DMS 273 treated with DMSO at 0.1 percent for 48 hours (cell line): Measurements from ENCODE around the gene ITGA6.

Source experiments
- DNase-seq: peaks from one replicate; lab custom pipeline; 2025; lab: John Stamatoyannopoulos, UW

Gene ITGA6

DNA sequence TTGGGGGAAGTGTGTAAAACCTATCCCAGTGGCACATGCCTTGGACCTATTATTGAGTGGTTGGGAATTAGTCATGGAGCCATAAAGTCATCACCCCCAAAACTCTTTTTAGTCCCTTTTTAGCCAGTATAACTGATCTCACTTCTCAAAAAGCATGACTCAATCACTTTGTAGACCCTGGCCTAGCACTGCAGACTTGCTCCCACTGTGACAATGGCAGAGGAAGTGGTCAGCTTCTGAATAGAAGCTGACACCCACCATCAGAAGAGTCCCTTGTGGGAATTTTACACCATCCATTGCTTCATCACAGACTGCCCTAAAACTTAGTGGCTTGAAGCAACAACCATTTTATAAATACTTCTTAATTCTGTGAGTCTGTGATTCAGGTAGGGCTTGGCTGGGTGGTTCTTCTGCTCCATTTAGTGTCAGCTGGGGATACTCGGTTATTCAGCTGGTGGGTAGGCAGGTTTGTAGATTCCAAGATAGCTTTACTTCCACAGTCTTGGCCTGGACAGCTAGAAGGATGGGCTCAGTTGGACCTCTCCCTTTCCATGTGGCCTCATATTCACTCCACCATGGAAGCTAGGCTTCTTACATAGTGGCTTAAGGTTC lies 10.8 kb upstream of the ITGA6 start:
- no peak for DNase-seq

GRCh38 chr2:172420216-172420615 lies 7.2 kb upstream of the ITGA6 start:
- no peak for DNase-seq

- no peak for DNase-seq
Observed at GRCh38 chr2:172423160-172423559, 4.2 kb upstream of the ITGA6 start.

- DNase-seq: no peak
Observed at GRCh38 chr2:172425336-172425735, 2.0 kb upstream of the ITGA6 start.

GRCh38 chr2:172426635-172427255 lies 641 bp upstream of the ITGA6 start:
- no peak for DNase-seq

- no peak for DNase-seq
Observed at GRCh38 chr2:172427990-172428831, 825 bp downstream of the ITGA6 start.

DNA sequence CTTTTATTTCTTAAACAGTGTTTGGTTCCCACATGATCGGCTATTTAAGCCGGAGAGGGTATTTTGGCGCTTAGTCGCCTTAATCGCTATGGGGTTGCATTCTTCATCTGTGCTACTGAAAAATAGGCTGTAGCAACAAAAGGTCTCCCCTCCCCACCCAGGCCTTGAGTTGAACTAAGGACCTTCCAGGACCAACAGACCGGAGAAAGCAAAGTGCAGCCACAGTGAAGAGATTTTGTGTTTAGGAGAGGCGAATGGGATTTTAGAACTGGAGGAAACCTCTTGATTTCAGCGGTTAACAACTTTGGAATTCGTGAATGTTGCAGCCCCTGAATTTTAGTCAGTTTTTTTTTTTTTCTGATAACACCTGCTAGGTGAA lies 1.4 kb downstream of the ITGA6 start:
- DNase-seq: no peak

DNA sequence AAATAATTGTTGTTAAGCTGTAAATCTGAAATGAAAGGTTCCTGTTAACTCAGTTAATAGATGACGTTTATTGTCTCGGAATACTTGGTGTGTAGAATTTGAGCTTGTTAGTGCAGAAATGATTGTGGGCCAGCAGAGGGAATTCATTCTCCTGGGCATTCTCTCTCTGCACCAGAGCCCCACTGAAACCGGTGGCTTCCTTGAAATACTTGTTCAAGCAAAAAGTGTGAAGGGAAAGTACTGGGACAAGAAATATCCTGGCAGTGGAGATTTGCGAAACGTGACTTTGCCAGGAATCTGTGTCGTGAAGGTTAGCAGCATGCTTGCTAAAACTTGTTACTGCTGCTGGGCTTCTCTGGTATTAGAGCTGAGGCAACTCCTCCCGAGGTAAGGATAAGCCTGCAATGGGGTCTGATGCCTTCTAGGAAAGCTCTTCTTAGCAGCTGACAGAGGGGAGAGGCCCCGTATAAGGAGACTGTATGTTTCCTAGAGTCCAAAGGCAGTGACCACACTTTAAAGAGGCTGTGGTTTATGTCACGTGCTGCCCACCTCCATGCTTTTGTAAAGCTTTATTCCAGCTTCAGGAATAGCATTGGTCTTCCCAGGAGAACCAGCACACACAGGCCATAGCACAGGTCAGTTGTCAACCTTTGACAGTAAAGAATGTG lies 2.0 kb downstream of the ITGA6 start:
- no peak for DNase-seq

GRCh38 chr2:172430027-172430426 lies 2.6 kb downstream of the ITGA6 start:
- no peak for DNase-seq

DNA sequence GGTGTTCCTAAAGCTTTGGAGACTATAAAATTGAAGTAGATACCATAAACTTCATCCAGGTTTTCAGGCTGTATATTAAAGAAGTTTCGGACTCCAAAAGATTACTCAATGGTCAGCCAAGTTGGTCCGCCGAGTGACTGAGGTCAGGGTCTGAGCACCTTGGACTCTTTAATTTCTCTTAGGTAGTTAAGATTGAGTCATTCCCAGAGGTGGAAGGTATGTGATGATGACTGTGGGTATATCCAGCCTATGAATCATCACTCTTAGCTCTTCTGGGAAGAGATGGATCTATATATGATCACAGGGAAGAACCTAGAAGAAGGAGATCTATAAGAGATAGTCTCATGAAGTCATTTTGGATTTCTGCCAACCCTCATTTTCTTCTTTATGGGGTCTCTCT lies 3.3 kb downstream of the ITGA6 start:
- DNase-seq: no peak

DNA sequence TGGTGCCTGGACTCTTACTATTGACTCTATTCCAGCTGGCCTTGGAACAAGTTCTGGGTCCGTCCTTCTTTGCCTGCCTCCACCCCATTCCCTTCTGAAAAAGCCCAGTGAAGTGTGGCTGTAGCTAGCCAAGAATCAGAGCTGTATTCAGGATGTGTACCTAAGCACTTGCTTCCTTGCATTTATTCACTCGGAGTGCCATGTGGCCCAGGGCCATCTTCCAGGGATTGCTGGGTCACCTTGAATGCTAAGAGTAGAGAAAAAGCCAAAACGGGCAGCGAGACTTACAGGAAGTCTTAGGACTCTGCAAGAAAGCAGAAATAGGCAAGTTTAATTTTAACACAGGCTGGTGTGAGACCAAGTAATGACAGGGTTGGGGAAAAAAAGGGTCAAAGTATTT lies 4.1 kb downstream of the ITGA6 start:
- DNase-seq: no peak

DNA sequence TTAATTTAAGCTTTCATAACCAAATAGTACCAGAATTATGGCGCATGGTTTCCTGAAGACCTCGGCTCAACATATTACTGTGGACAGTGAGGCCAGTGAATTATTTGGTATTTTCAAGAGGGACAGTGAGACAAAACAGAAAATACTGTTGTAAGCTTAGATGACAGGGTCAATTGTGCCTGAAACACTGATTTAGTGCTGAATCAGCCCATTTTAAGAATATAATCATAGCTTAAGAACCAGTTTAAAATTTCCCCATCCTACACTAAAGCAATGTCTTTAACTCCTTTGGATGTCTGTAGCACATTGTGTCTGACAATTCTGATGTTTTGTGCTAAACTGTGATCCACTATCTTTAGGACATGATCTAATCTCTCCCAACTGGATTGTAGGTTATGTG lies 4.6 kb downstream of the ITGA6 start:
- no peak for DNase-seq

DNA sequence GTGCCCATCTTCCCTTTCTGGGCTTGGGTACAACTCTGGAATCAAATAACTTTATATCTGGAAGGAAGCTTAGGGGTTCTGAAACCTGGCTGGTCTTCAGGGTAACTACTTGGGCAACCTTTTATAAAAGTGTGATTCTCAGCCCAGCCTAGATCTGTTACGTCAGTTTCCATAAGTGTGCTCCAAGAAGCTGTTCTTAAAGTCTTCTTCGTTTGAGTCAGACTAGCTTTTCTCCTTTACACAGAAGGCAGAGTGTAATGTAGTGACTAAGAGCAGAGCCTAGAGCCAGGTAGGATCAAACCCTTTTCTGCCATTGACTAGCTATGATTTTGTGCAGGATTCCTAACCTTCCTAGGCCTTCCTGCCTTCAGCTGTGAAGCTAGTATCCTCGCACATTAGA lies 5.8 kb downstream of the ITGA6 start:
- no peak for DNase-seq

DNA sequence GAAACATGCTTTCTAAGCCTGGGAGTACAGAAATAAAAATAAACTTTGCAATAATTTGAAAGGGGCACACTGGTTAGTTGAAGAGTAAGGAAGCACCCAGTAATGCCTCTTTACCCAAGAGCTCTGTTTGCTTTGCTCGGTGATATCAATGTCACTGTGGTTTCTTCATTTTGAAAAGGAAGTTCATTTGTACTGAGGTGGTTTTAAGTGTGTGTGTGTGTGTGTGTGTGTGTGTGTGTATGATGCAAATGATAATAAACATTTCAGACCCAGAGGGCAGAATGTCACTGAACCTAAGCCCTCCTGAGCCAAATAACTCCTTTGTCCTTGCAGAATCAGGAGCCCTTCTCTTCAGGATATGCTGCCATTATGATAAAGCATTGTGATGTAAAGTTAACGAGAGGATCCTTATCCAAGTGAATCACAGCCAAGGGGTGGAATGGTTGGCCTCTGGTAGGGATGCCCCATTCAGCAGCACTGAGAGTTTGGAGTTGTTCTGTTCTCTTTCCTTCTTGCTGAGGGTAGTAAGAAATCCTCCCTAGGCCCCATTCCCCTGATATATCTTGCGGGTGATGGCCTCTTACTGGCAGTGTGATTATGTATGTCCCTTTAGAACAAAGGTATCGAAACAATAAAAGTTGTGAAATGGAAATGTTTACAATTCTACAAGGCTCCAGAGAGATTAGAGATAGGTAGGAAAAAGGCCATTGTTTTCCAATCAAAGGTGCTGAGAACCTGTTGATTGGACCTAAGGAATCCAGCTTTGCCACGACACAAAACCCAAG lies 7.6 kb downstream of the ITGA6 start:
- DNase-seq: no peak

- DNase-seq: no peak
Observed at GRCh38 chr2:172435606-172435911, 8.2 kb downstream of the ITGA6 start.

DNA sequence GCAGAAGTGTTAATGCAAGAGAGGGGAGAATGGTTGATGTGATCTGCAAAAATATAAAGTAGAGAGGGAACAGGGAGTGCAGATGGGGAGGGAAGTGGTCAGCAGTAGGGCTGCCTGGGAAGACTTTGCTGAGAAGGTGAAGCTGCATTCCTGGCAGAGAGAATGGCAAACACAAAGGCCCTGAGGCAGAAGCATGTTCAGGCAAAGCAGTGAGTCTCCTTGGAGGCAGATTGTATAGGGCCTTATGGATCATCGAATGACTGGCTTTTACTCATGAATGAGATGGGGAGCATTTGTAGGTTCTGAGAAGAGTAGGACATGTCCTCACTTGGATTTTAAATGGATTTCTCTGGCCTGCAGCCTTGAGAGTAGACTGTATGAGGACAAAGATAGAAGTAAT lies 9.5 kb downstream of the ITGA6 start:
- DNase-seq: no peak

GRCh38 chr2:172437419-172438341 lies 10.3 kb downstream of the ITGA6 start:
- DNase-seq: no peak

DNA sequence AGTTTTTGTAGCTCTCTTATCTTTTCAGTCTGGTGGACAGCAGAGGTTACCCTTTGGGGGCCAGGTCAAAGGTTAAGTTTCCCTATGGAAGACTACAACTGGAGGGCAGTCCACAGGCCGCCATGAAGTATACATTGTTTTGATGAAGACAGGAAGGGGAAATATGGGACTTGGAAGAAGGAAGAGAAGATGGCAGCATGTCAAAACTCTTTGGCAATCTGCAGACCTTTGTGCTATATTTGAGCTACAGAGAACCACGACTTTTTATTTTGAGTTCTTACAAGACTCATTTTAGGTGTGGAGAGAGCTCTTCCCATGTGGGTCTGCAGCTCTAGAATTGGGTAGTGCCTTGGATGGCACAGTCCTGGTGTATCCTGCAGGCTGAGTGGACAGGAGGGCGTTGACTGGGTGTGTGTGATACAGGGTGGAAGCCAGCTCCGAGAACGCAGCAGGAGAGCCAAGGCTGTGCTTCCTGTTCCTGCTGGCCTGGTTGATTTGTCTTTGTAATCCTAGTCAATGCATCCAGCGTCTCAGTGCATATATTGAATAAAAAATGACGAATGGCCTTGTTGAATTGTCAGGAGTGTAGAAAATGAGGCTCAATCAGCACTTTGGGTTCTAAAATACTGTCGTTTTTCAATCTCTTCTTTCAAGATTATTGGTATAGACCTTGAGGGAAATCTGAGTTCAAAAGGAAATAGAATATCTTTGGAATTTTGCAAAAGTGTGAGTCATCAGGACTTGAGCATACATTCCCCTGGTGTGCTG lies 11.5 kb downstream of the ITGA6 start:
- no peak for DNase-seq

DNA sequence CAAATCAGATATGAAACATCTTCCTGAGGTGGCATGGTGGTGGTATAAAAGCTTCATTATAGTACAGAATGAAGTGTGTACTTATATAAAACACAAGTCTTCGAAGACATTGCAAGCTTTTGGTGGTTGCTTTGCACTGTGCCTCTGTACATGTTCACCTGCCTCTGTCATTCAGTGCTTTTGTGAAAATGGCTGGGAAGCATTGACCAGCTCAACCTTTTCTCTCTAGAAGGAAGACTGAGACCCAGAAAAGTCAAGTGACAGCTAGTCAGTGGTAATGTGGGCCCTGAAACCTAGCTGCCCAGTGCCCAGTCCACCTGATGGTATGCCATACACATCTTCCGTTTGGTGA lies 12.1 kb downstream of the ITGA6 start:
- no peak for DNase-seq

DNA sequence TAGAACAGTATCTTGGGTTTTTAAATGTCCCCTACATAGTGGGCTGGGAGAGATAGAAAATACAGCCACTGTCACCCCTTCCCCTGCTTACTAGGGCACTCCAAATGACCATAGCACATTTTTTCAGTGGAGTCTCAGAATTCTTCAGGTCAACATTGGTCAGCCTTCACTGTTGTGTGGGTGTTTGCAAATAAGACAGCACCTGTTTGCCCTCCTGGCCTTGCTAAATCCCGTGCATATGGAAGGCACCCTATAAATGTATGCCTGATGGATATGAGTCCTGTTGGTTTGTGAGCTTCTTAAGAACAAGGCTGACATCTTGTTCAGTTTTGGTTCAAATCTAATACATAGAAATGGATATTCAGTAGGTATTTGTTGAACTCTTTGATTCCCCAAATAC lies 12.5 kb downstream of the ITGA6 start:
- DNase-seq: no peak
